HG02840 (cell line): Measurements from ENCODE around the gene GPR107.

Source experiments
- ATAC-seq: cut with Tn5 transposase; IDR thresholded peaks from one replicate; pipeline ENCODE4 v1.9.1; 2021; ENCODE audit warnings: mild to moderate bottlenecking, moderate library complexity, moderate number of reproducible peaks; ENCODE audit not compliant: unreplicated experiment, low FRiP score

GPR107 gene

GRCh38 chr9:130128733-130129431 is 75.2 kb downstream of the GPR107 start:
- no peak for ATAC-seq

DNA sequence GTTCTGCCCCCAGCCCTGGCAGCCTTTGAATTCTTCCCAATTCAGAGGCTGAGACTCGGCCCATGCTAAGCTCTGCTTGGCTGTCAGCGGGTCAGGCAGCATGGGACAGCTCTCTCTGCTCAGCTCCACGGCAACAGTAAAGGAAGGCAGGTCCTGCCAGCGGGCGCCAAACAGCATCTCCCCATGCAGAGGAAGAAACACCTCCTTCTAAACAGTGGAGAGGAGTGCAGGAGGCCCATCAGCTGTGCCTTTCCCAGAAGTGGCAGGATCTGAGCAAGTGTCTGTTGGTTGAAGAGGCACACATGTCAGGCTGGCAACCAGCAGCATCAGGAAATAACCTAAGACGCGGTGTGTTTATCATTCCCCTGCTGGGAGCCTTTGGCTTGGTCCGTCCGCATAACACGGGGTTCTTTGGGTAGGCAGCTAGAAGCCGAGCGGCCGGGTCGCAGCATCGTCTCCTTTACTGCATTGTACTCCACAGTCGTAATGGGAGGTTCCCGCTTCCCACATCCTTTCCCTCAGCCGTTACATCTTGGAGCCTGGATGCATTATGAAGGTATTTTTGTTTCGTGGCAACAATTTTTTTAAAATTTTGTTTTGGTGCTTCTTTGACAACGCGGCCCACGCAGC is 75.8 kb downstream of the GPR107 start:
- ATAC-seq = no peak

GRCh38 chr9:130132746-130133145 is 79.0 kb downstream of the GPR107 start:
- no peak for ATAC-seq

DNA sequence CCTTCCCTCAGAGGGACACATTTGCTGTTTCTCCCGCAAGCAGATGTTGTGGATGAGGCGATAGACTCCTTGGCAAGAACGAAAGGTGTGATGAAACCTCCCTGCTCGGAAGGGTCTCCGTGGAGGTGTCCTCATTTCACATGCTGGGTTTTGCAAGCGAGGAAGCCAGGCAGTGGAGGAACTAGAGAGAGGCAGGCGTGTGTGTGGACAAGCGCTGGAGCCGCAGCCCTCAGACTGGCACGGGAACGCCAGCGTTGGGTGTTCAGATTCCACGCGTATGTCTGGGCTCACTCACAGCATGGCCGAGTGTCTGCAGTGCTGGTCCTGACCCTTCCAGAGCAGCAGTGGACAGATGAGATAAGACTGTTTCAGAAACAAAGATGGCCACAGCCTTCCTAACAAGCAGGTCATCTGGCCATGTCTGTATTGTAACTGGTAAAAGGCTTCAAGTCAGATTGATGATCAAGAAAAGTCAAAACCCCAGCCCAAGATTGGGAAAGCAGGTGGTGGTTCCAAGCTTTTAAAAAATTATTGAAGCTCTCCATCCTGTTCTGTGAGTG is 83.5 kb downstream of the GPR107 start:
- ATAC-seq = no peak

GRCh38 chr9:130137641-130138081 is 84.0 kb downstream of the GPR107 start:
- no peak for ATAC-seq

DNA sequence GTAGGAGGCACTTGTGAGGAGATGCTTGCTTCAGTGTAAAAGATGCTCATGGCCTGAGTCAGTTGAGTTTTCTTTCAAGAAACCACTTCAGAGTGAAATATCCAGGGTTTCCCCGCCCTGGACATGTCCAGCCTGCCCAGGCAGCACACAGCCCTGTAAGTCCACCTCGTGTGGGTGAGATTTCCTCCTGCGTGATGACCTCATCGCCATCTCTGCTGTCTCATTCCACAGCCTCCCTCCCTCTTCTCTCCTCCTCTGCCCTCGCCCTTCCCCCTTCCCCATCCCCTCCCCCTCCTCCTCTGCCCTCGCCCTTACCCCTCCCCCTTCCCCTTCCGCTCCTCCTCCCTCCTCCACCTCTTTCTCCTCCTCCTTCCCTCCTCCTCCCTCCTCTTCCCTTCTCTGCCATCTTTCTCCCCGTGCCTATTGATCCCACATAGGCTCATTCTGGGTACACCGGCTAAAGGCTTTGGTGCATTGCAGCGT is 84.5 kb downstream of the GPR107 start:
- no peak for ATAC-seq

GRCh38 chr9:130138791-130139190 is 85.1 kb downstream of the GPR107 start:
- ATAC-seq = no peak

- no peak for ATAC-seq
These were observed 85.5 kb downstream of the GPR107 start for GRCh38 chr9:130139251-130139650.

- no peak for ATAC-seq
These were observed 87.0 kb downstream of the GPR107 start for GRCh38 chr9:130140706-130141105.

DNA sequence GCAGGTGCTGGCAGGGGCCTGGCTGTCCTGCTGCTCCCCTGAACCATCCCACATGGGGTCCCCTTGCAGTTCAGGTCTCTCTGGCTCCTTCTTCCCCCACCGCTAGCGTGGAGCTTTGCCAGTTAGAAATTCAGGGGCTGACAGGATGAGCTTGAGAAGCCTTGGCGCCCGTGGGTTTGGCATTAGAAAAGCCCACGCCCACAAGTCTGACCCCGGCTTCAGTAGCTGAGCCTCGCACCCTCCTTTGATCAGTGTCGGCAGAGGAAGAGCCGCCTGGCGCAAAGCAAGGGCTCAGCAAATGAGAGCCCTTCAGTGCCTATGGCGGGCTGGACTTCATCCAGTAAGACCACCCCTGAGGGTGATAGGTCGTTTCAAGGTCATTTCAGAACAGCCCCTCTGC is 88.3 kb downstream of the GPR107 start:
- no peak for ATAC-seq

DNA sequence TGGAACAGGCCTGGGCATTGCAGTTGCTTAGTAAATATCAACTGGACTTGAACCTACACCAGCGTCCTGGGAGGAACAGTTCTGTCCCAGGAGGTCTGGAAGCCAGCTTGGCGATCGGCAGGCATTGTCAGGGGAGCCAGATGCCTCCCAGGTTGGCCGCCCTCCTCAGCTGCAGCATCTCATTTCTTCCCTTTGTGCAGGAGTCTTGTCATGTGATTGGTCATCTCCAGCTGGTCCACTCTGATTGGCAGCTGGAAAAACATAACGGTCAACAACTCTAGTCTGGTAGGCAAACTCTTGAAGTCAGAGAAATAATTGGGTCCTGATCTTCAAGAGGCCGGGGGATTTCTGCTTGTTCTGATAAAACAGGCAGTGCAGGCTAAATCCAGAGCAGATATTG is 88.9 kb downstream of the GPR107 start:
- ATAC-seq = no peak

DNA sequence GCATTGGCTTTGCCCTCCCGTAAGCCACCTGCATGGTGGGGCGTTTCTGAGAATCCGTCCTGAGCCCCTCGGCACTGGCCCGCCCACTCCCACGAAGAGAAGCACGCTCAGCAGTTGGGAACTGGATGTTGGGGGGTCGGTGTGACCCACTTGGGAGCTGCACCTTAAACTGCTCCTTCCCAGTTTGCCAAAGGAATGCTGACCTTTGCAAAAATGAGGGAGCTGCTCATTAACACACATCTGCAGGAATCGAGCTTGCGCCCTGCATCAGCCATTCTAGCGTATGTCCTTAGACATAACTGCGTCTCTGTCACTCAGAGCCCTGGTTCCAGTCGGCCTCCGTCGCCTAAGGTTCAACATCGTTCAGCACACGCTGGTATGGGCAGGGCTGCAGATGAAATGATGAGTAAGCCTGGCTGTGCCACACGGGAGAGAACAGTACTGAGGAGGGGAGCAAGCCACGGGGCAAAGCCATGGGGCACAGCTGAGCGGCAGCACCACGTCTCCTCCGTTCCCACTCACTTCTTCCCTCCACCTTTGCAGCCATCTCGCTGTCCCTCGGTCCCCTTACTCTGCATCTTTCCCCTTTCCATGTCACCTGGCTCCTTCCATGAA is 89.7 kb downstream of the GPR107 start:
- ATAC-seq = no peak

DNA sequence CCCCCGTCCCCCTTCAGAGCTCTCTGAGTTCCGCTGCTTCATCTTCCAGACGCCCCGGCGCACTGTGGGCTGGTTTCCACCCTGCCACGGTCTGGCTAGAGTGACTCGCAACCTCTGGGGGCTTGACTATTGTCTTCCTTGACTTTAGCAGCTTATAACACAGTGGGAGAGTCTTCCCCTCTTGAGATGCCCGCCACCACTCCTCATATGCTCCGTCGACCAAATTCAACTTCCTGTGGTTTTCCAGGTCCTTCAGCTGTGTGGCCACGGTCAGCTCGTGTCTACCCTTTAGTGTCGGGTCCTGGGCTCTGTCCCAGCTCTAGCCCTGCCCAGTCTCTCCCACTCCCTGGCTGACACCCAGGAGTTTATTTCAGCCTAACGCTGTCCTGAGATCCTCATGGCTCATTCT is 90.3 kb downstream of the GPR107 start:
- ATAC-seq = no peak

DNA sequence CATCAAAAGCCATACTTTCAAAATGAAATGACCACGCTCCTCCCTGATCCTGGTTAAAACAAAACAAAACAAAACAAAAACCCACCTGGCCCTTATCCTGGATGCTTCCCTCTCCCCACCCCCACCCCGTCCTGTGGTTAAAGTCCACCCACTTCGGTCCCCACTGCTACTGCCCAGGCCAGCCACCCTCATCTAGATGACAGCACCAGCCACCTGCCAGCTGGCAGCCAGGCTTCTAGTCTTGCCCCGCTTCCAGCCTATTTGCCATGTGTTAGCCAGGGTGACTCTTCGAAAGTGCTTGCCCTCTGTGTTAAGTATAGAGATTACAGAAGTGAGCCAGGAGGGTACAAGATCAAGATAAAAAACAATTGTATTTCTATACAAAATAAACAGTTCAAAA is 91.0 kb downstream of the GPR107 start:
- no peak for ATAC-seq

- ATAC-seq = no peak
These were observed 92.0 kb downstream of the GPR107 start for GRCh38 chr9:130145658-130146057.

DNA sequence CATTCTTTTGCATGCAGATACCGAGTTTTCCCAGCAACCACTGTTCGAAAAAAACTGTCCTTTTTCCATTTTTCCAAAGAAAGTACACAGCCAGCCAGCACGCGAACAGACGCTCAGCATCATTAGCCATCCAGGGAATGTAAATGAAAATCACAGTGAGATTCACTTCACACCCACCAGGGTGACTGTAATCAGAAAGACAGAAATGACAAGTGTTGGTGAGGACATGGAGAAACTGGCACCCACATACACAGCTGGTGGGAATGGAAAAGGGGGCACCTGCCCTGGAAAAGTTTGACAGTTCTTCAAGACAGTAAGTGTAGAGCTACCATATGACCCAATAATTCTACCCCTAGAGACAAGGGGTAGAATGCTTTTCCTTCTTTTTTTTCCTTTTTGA is 93.5 kb downstream of the GPR107 start:
- ATAC-seq = no peak

- ATAC-seq = no peak
These were observed 94.2 kb downstream of the GPR107 start for GRCh38 chr9:130147910-130148309.

DNA sequence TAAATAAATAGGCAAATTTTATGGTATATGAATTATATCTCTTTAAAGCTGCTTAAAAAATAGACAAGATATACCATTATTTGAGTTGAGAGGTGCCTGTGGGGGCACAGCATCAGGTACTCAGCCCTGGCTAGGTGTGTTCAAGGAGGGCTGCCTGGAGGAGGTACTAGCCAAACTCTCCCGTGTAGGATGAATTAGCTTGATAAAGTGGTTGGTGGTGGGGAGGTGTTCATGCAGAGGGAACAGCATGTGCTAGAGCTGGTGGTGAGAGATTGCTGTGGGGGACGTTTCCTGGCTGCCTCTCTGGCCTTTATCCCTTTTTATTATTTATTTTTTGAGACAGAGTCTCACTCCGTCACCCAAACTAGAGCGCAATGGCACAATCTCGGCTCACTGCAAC is 95.3 kb downstream of the GPR107 start:
- ATAC-seq = no peak

- ATAC-seq = no peak
These were observed 96.1 kb downstream of the GPR107 start for GRCh38 chr9:130149654-130150286.

DNA sequence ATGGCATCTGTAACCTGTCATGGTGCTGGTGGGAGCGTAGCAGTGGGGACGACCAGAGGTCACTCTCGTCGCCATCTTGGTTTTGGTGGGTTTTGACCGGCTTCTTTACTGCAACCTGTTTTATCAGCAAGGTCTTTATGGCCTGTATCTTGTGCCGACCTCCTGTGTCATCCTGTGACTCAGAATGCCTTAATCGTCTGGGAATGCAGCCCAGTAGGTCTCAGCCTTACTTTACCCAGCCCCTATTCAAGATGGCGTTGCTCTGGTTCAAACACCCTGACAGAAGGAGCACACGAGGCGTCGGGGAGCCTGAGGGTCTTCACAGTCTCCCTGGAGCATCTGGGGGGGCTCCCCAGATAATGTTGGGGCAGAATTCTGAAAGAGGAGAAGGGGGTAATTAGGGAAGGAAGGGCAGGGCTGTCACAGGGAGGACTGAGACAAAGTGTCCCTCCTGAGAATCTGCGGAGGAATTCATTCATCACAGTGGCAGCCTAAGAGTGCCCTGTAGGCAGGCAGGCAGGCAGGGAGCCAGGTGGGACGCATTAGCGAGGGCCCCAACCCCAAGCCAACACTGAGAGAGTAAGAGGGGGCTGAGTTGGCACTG is 97.2 kb downstream of the GPR107 start:
- no peak for ATAC-seq

DNA sequence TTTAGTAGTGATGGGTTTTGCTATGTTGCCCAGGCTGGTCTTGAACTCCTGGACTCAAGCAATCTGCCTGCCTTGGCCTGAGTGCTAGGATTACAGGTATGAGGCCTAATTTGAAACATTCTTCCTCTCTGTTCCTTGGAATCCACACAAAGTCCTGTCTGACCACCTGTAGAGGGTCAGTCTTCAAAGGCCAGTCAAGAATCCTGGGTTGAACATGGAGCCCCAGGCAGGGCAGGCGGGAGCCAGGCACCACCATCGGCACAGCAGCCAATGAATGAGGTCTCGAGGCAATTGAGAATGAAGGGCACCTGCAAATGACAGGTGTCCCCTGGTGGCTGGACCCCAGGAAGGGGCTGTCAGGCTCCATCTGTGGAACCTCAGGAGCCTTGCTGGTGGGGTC is 101.1 kb downstream of the GPR107 start:
- ATAC-seq = no peak
